HCT116 (cell line): ENCODE measurements around the gene CHN1. TPM values are rescaled to one million over a fixed set of nuclear protein-coding genes. Genes with fewer than 3 reads are reported as not detected.

Experiments
- ATAC-seq: fragments of 200-7000 bp; cut with Tn5 transposase; 2 replicates; pipeline ENCODE4 v1.9.1; 2020; ENCODE audit warnings: mild to moderate bottlenecking, moderate library complexity
- BruUV-seq: library from RNA; stranded (reverse); fragments of 400-500 nt; replicated peaks from 2 replicates; lab custom pipeline; 2021; lab: Mats Ljungman, UMichigan
- CTCF ChIA-PET: fragments of 300-600 bp; sonication (Branson Sonifier 250); formaldehyde crosslinking; loops from one replicate; lab custom pipeline; 2021; ENCODE audit warnings: antibody characterized with exemption; lab: Charles Lee
- POLR2A ChIA-PET: fragments of 300-600, 350-600 bp; sonication (Branson Sonifier 250); formaldehyde crosslinking; loops from one replicate; lab custom pipeline; 2021; ENCODE audit warnings: antibody characterized with exemption; lab: Charles Lee
- RAD21 ChIA-PET, 2 experiments: fragments of 300-600 bp; sonication (Branson Sonifier 250); formaldehyde crosslinking; loops; one replicate each; lab custom pipeline; 2023; ENCODE audit warnings: low total read pairs in 2 of 2; ENCODE audit not compliant: uncharacterized antibody in 2 of 2, unreplicated experiment in 2 of 2, low non-redundant PET in 1 of 2; lab: Charles Lee
- DNase-seq: peaks from one replicate; pipeline ENCODE4 v3.0.0-alpha.2; 2010; ENCODE audit warnings: low read depth, low spot score
- H2AFZ ChIP-seq: fragments of 200-600 bp; shearing (Covaris generic), sonication (generic); 2 replicates; pipeline ENCODE4 v1.6.1; 2017; ENCODE audit warnings: low read depth, mixed run types, mixed read lengths, antibody characterized with exemption, low read length; ENCODE audit not compliant: poor library complexity, severe bottlenecking
- H3K27ac ChIP-seq: 2 replicates; pipeline ENCODE4 v1.5.1; 2012; ENCODE audit warnings: low read depth, low read length
- H3K27me3 ChIP-seq: fragments of 200-600 bp; sonication (generic); 2 replicates; pipeline ENCODE4 v1.6.1; 2016; ENCODE audit warnings: mixed run types, low read length, mixed read lengths; ENCODE audit not compliant: insufficient read depth
- H3K36me3 ChIP-seq, 2 experiments: fragments of 200-500 bp in 1 of 2; fragments of 200-600 bp in 1 of 2; sonication (Bioruptor generic) in 1 of 2; sonication (generic) in 1 of 2; 2 replicates each; pipeline versions ENCODE4 v1.5.1 to v1.6.1; 2014 to 2016; ENCODE audit warnings: low read length in 2 of 2, inconsistent platforms in 1 of 2, mixed read lengths in 1 of 2, mixed run types in 1 of 2; ENCODE audit not compliant: insufficient read depth in 2 of 2, control insufficient read depth in 1 of 2
- H3K4me1 ChIP-seq, 2 experiments: fragments of 200-600 bp in 1 of 2; sonication (generic) in 1 of 2; 2 replicates each; pipeline versions ENCODE4 v1.5.1 to v1.6.1; 2012 to 2017; ENCODE audit warnings: low read length in 2 of 2, inconsistent platforms in 1 of 2, mild to moderate bottlenecking in 1 of 2, mixed read lengths in 1 of 2, mixed run types in 1 of 2, moderate library complexity in 1 of 2; ENCODE audit not compliant: insufficient read depth in 2 of 2, control insufficient read depth in 1 of 2
- H3K4me2 ChIP-seq: fragments of 200-600 bp; sonication (generic); 2 replicates; pipeline ENCODE4 v1.6.1; 2017; ENCODE audit warnings: mixed run types, low read length, mixed read lengths
- H3K4me3 ChIP-seq, 2 experiments: fragments of 200-600 bp in 1 of 2; sonication (generic) in 1 of 2; replicated peaks in 1 of 2; 2 replicates each; pipeline ENCODE4 v1.5.1; 2011 to 2016; ENCODE audit warnings: low read length in 2 of 2, control low read depth in 1 of 2, low read depth in 1 of 2, mild to moderate bottlenecking in 1 of 2, mixed read lengths in 1 of 2, mixed run types in 1 of 2
- H3K79me2 ChIP-seq: fragments of 200-600 bp; sonication (generic); 2 replicates; pipeline ENCODE4 v1.6.1; 2017; ENCODE audit warnings: mild to moderate bottlenecking, mixed run types, low read length, moderate library complexity, mixed read lengths; ENCODE audit not compliant: insufficient read depth
- H3K9ac ChIP-seq: fragments of 200-600 bp; sonication (generic); 2 replicates; pipeline ENCODE4 v1.6.1; 2016; ENCODE audit warnings: low read length, mixed read lengths
- H3K9me2 ChIP-seq: fragments of 200-600 bp; sonication (generic), shearing (Covaris generic); 2 replicates; pipeline ENCODE4 v1.6.1; 2017; ENCODE audit warnings: mixed run types, mild to moderate bottlenecking, moderate library complexity; ENCODE audit not compliant: insufficient read depth
- H3K9me3 ChIP-seq, 2 experiments: fragments of 200-500 bp in 1 of 2; fragments of 200-600 bp in 1 of 2; sonication (Bioruptor generic) in 1 of 2; sonication (generic) in 1 of 2; 2 replicates each; pipeline ENCODE4 v1.6.1; 2014 to 2017; ENCODE audit warnings: low read length in 2 of 2, mixed read lengths in 2 of 2, inconsistent platforms in 1 of 2, low read depth in 1 of 2, mild to moderate bottlenecking in 1 of 2, mixed run types in 1 of 2, moderate library complexity in 1 of 2; ENCODE audit not compliant: control insufficient read depth in 1 of 2, insufficient read depth in 1 of 2
- H4K20me1 ChIP-seq: fragments of 200-600 bp; sonication (generic), shearing (Covaris generic); 2 replicates; pipeline ENCODE4 v1.6.1; 2017; ENCODE audit warnings: mixed run types, mild to moderate bottlenecking, moderate library complexity; ENCODE audit not compliant: insufficient read depth
- CBX3 ChIP-seq: IDR thresholded peaks from 2 replicates; pipeline ENCODE4 v1.6.1; 2012; ENCODE audit warnings: low read depth
- CEBPB ChIP-seq: IDR thresholded peaks from 2 replicates; pipeline ENCODE4 v1.6.1; 2012; ENCODE audit warnings: low read depth
- ELF1 ChIP-seq: IDR thresholded peaks from 2 replicates; pipeline ENCODE4 v1.6.1; 2012; ENCODE audit warnings: low read depth, borderline replicate concordance
- POLR2AphosphoS5 ChIP-seq: IDR thresholded peaks from 2 replicates; pipeline ENCODE4 v1.6.1; 2011; ENCODE audit warnings: mild to moderate bottlenecking, low read depth, low read length, moderate library complexity
- TCF7L2 ChIP-seq: IDR thresholded peaks from 2 replicates; pipeline ENCODE4 v1.7.0; 2011; ENCODE audit warnings: borderline replicate concordance, inconsistent platforms; ENCODE audit not compliant: insufficient read depth, insufficient read length; ENCODE audit errors: extremely low read depth
- YY1 ChIP-seq: IDR thresholded peaks from 2 replicates; pipeline ENCODE4 v1.6.1; 2011; ENCODE audit warnings: low read length, low read depth, moderate library complexity, mild to moderate bottlenecking; ENCODE audit not compliant: insufficient replicate concordance; ENCODE audit errors: extremely low read depth
- intact Hi-C: fragments of 100-400 bp; cut with micrococcal nuclease; formaldehyde crosslinking; loops from 2 replicates; pipeline ENCODE4 v1.10.0; 2022
- total RNA-seq: library from RNA; stranded (reverse); gene quantifications from one replicate; pipeline ENCODE4 v1.2.1, GENCODE V29; 2021; ENCODE audit not compliant: unreplicated experiment
- TF ChIP-seq, protein P1 (sequence below): IDR thresholded peaks from 2 replicates; pipeline ENCODE4 v1.6.1; 2012
- TF ChIP-seq, protein P2 (sequence below): IDR thresholded peaks from 2 replicates; pipeline ENCODE4 v1.6.1; 2012; ENCODE audit warnings: low read depth

Gene CHN1
- total RNA-seq, 1 experiment from 2014 or later, result 3.6 TPM

DNA sequence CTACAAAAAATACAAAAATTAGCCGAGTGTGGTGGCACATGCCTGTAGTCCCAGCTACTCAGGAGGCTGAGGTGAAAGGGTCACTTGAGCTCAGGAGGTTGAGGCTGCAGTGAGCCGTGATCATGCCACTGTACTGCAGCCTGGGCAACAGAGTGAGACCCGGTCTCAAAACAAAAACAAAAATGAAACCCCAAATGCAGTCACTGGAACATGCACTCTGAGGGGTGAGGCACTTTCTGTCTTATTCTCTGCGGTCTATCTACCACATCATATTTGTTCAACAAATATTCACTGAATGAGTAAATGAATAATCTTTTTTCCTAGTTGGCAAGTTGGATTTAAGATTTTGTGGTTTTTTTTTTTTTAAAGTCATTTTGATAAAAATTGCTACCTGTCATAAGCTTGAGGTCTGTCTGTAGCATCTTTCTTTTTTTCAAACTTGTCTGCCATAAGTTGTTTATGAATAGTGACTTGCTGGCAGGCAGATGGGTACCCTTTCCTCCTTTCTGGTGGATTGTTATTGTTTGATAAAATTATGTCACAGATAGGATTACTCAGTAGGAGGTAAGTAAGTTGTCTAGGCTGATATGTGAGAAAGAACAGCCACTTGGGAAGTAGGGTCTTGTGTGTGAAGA is 252.7 kb downstream of the CHN1 start:
- ChIA-PET POLR2A (no interaction called here), RAD21 (no interaction called here), CTCF (no interaction called here)
- no peak for DNase-seq
- no peak for ATAC-seq
- peaks cover 5 to 7% of the 10 kb centered on the region in 2 experiments for H3K4me1 ChIP-seq
- BruUV-seq, result no TSS peak
- H3K36me3 ChIP-seq, result no peaks in the 10 kb centered on the region
- H2AFZ ChIP-seq, result no peak overlapping the region
- no peaks in the 10 kb centered on the region for H3K27me3 ChIP-seq
- no peak overlapping the region for H3K4me2 ChIP-seq
- no peaks in the 10 kb centered on the region for H4K20me1 ChIP-seq
- no peak overlapping the region for H3K27ac ChIP-seq
- H3K79me2 ChIP-seq, result no peaks in the 10 kb centered on the region
- H3K4me3 ChIP-seq, result no peak overlapping the region
- intact Hi-C loops, result no loop called here
- no peaks in the 10 kb centered on the region for H3K9me2 ChIP-seq
- TF ChIP-seq, protein P1, sequence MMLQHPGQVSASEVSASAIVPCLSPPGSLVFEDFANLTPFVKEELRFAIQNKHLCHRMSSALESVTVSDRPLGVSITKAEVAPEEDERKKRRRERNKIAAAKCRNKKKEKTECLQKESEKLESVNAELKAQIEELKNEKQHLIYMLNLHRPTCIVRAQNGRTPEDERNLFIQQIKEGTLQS, result no peak
- TF ChIP-seq CEBPB (no peak), YY1 (no peak), TCF7L2 (no peak), POLR2AphosphoS5 (no peak)
- H3K9ac ChIP-seq, result no peak overlapping the region
- no peaks in the 10 kb centered on the region for H3K9me3 ChIP-seq

DNA sequence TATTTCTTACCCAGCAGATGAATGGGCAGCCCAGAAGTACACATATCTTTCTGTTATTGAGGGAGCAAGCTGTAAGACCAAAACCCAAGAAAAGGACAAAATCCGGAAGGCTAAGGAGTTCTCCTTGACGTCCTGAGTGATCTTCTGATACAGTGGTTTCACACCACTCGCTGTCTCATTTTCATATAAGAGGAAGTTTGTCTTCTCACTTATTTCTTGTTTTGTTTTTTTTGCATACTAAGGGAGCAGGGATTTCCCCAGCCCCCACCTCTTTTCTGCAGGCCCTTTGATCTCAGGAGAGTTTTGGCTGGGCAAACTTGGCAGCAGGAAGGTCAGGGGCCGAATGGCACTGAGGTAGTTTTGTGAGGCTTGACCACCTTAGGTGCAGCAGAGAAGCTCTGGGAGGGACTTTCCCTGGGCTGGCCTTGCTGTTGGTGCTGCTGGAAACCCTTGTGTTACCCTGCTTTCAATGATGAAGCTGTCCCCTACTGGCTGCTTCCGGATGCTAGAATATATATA is 254.2 kb downstream of the CHN1 start:
- Histone ChIP-seq H3K9me3 (no peaks in the 10 kb centered on the region), H4K20me1 (no peaks in the 10 kb centered on the region), H3K9ac (no peak overlapping the region), H3K9me2 (no peaks in the 10 kb centered on the region), H3K27ac (no peak overlapping the region), H3K4me3 (no peak overlapping the region), H2AFZ (no peak overlapping the region), H3K4me2 (no peak overlapping the region), H3K79me2 (no peaks in the 10 kb centered on the region), H3K4me1 (peaks cover 5 to 7% of the 10 kb centered on the region in 2 experiments), H3K36me3 (no peaks in the 10 kb centered on the region), H3K27me3 (no peaks in the 10 kb centered on the region)
- no TSS peak for BruUV-seq
- RAD21 ChIA-PET, result no interaction called here
- intact Hi-C loops, result no loop called here
- DNase-seq (no peak), ATAC-seq (no peak)
- TF ChIP-seq POLR2AphosphoS5 (no peak), ELF1 (no peak), CBX3 (no peak), CEBPB (no peak)
- TF ChIP-seq, protein P2, sequence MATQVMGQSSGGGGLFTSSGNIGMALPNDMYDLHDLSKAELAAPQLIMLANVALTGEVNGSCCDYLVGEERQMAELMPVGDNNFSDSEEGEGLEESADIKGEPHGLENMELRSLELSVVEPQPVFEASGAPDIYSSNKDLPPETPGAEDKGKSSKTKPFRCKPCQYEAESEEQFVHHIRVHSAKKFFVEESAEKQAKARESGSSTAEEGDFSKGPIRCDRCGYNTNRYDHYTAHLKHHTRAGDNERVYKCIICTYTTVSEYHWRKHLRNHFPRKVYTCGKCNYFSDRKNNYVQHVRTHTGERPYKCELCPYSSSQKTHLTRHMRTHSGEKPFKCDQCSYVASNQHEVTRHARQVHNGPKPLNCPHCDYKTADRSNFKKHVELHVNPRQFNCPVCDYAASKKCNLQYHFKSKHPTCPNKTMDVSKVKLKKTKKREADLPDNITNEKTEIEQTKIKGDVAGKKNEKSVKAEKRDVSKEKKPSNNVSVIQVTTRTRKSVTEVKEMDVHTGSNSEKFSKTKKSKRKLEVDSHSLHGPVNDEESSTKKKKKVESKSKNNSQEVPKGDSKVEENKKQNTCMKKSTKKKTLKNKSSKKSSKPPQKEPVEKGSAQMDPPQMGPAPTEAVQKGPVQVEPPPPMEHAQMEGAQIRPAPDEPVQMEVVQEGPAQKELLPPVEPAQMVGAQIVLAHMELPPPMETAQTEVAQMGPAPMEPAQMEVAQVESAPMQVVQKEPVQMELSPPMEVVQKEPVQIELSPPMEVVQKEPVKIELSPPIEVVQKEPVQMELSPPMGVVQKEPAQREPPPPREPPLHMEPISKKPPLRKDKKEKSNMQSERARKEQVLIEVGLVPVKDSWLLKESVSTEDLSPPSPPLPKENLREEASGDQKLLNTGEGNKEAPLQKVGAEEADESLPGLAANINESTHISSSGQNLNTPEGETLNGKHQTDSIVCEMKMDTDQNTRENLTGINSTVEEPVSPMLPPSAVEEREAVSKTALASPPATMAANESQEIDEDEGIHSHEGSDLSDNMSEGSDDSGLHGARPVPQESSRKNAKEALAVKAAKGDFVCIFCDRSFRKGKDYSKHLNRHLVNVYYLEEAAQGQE, result no peak
- CTCF ChIA-PET, result no interaction called here
- POLR2A ChIA-PET, result no interaction called here
